K562 (cell line): ENCODE results near the gene TMEM135. TPM values are rescaled to one million over a fixed set of nuclear protein-coding genes. Genes with fewer than 3 reads are reported as not detected.
A peak's percentile ranks its signal among the peaks of the same experiment; 100 is the strongest.

Experiments
- ARID3B ChIP-seq: fragments of 250-450 bp; sonication (Bioruptor Pico); IDR thresholded peaks from 2 replicates; pipeline ENCODE4 v1.4.0; 2020; ENCODE audit warnings: borderline replicate concordance
- ATF6 ChIP-seq: sonication (generic); formaldehyde crosslinking; IDR thresholded peaks from 2 replicates; pipeline ENCODE4 v1.4.0; 2020; ENCODE audit warnings: mild to moderate bottlenecking, missing genetic modification reagents
- CBFA2T3 ChIP-seq: fragments of 450-650 bp; IDR thresholded peaks from 2 replicates; pipeline ENCODE4 v1.6.1; 2017
- EHMT2 ChIP-seq: fragments of 450-650 bp; IDR thresholded peaks from 2 replicates; pipeline ENCODE4 v1.6.1; 2018; ENCODE audit warnings: antibody characterized with exemption
- EP300 ChIP-seq: IDR thresholded peaks from 2 replicates; pipeline ENCODE4 v1.6.1; 2012; ENCODE audit warnings: low read length, improper control_type of control experiment
- FOXO4 ChIP-seq: fragments of 450-650 bp; formaldehyde crosslinking; IDR thresholded peaks from 2 replicates; pipeline ENCODE4 v1.4.0; 2020; ENCODE audit warnings: mild to moderate bottlenecking, moderate library complexity
- HDAC3 ChIP-seq: fragments of 450-650 bp; IDR thresholded peaks from 2 replicates; pipeline ENCODE4 v1.6.1; 2018; ENCODE audit warnings: borderline replicate concordance, mild to moderate bottlenecking, moderate library complexity; ENCODE audit not compliant: partially characterized antibody
- MYC ChIP-seq, 2 experiments: fragments of 250-450 bp in 1 of 2; sonication (Bioruptor Pico) in 1 of 2; IDR thresholded peaks; 2 replicates each; pipeline versions ENCODE4 v1.5.1 to v1.6.1; 2012 to 2021; ENCODE audit warnings: low read depth in 2 of 2, borderline replicate concordance in 1 of 2, improper control_type of control experiment in 1 of 2, low read length in 1 of 2, mild to moderate bottlenecking in 1 of 2, moderate library complexity in 1 of 2
- SUPT5H ChIP-seq: fragments of 450-650 bp; IDR thresholded peaks from 2 replicates; pipeline ENCODE4 v1.6.1; 2016
- TAL1 ChIP-seq: fragments of 450-650 bp; IDR thresholded peaks from 2 replicates; pipeline ENCODE4 v1.6.1; 2016; ENCODE audit warnings: mild to moderate bottlenecking
- TEAD4 ChIP-seq, 2 experiments: sonication (generic) in 1 of 2; formaldehyde crosslinking in 1 of 2; IDR thresholded peaks; 2 replicates each; pipeline versions ENCODE4 v1.6.1 to v1.8.0; 2012 to 2022; ENCODE audit warnings: borderline replicate concordance in 1 of 2, inconsistent platforms in 1 of 2, low read length in 1 of 2, mild to moderate bottlenecking in 1 of 2, missing genetic modification reagents in 1 of 2
- ZNF318 ChIP-seq, 2 experiments: fragments of 450-650 bp; IDR thresholded peaks; 2 replicates each; pipeline ENCODE4 v1.6.1; 2016; ENCODE audit warnings: mild to moderate bottlenecking in 2 of 2, borderline replicate concordance in 1 of 2, low read depth in 1 of 2, moderate library complexity in 1 of 2
- polyA plus RNA-seq, 8 experiments: library from polyadenylated mRNA; depleted of rRNA in 4 of 8; stranded (reverse) in 5 of 8; unstranded in 3 of 8; fragments of >200 nt; fragmentation: Nextera tagmentation in 2 of 8; fragmentation: Illumina TruSeq in 1 of 8; extraction: Ambion mirVana in 2 of 8; extraction: Trizol in 1 of 8; gene quantifications; 2 replicates each; pipeline versions ENCODE4 v1.2.1 to v1.2.3, GENCODE V29; 2011 to 2014; ENCODE audit warnings: inconsistent platforms in 1 of 8, missing spikeins in 1 of 8
- total RNA-seq, 7 experiments: library from RNA; depleted of rRNA in 6 of 7; stranded (reverse); fragments of >200 nt in 6 of 7; fragmentation: Illumina TruSeq in 2 of 7; extraction: Trizol in 2 of 7; gene quantifications; 2 replicates each; pipeline versions ENCODE4 v1.2.1 to v1.2.3, GENCODE V29; 2011 to 2021; ENCODE audit warnings: low replicate concordance in 1 of 7

The TMEM135 gene
- total and polyA plus RNA-seq, 9 of the 15 experiments (the other 6 are each of a cell fraction or from before 2014, with no cell fraction given), result 17.3 to 53.6 (median 24.9) TPM

- TF ChIP-seq FOXO4 (CRISPR knock-in tag), result no peak
- peak; percentile 91 for TF ChIP-seq TAL1
- TF ChIP-seq ZNF318 (IDR thresholded peaks at IDR 0.05; ENCODE audit: borderline replicate concordance in 1 of 2, low read depth in 1 of 2), result peak in 1 of 2 experiments; percentile 98; a peak in 2 of 4 replicates
- TF ChIP-seq EP300, result peak; percentile 96
- TF ChIP-seq ARID3B (CRISPR knock-in tag), result no peak
- TF ChIP-seq ATF6, result no peak
- no peak for TF ChIP-seq SUPT5H
- TF ChIP-seq MYC (IDR thresholded peaks at IDR 0.05; ENCODE audit: low read depth, low read length), result peak; percentile 39; the same call in 1 of the 2 replicates
- TF ChIP-seq MYC (CRISPR knock-in tag; IDR thresholded peaks at IDR 0.05; ENCODE audit: borderline replicate concordance, low read depth), result no peak
- TF ChIP-seq EHMT2, result 0 out of 2 replicates have a peak, but pooled peaks have one; percentile 46
- TF ChIP-seq HDAC3, result peak; percentile 95
- TF ChIP-seq CBFA2T3, result peak; percentile 97
- peak; percentile 93 for TF ChIP-seq TEAD4 (IDR thresholded peaks at IDR 0.05; ENCODE audit: low read length)
- no peak for TF ChIP-seq TEAD4 (CRISPR knock-in tag; IDR thresholded peaks at IDR 0.05; ENCODE audit: borderline replicate concordance)
Measured at GRCh38 chr11:86999859-87000753, 37.6 kb upstream of the TMEM135 start (continued).
